ENCODE data around the gene EEPD1. TPM values are rescaled to one million over a fixed set of nuclear protein-coding genes. Genes with fewer than 3 reads are reported as not detected.
A peak's percentile ranks its signal among the peaks of the same experiment; 100 is the strongest.

The EEPD1 gene
- total and polyA plus RNA-seq, 2 donors (not counting 3 experiments of a cell fraction or from before 2014, with no cell fraction given): 0.40 to 0.42 TPM

DNA sequence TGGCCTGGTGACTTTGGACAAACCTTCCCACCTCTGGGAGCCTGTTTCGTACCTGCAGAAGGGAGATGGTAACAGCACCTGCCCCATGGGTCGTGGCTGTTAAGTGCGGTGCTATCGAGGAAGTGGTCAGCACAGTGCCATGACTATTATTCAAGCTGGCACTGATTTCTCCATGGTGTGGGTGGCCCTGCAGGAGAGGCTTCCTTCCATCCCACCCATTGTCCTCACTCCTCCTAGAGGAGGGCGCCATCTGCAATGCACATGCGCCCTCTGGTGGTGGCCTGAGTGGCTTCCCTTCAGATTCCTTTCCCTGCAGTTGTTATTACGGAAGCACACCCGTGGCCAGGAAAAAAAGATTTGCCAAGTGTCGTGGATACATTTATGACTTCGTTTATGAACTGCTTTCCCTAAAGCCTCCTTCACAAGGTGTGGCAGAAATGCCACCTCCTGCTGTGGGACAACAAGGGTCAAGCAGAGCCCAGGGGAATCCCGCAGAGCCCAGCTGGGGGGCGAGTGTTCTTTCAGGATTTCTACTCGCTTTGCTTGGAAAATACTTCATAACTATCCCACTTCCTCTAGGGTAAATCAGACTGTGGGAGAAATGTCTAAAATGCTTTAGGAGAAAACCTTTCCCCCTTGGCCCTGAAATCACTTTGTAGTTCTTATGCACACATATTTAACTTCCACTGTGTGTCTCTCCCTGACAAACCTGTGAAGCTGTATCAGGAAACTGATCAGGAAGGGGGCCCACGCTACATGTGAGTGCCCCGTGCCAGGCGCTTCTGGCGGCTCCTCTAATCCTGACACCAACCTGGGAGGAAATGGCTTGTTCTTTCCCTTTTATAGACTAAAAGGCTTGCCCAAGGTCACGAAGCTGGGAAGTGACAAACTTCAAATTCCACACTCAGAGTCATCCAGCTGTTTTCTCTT, 138.6 kb downstream of the EEPD1 start:
- H2AFZ ChIP-seq (ENCODE audit: low read depth, low read length): peak overlapping the region; percentile 81
- peak overlapping the region; percentile 57 for H3K27ac ChIP-seq (ENCODE audit: insufficient read depth, low read depth, low read length)
- no peaks in the 10 kb centered on the region for H3K27me3 ChIP-seq (ENCODE audit: control insufficient read depth in 2 of 2, insufficient read depth in 2 of 2, low read length in 2 of 2)
- no peaks in the 10 kb centered on the region for H3K79me2 ChIP-seq (ENCODE audit: control insufficient read depth, insufficient read depth, low read length)
- DNase-seq (ENCODE audit: low read depth, low spot score): peak; percentile 87
- TSS peak; percentile 73 for BruUV-seq (replicated peaks)
- FAIRE-seq: peak; percentile 91
- ChIA-PET POLR2A (no interaction called here), CTCF (interaction anchor here (0.5 to 7.2 kb wide), 28 partner anchors 10 to 492 kb away, joined by 3 to 203 read pairs (median 4); no protein-coding TSS in a partner anchor)
- peak overlapping the region; percentile 82 for H3K4me2 ChIP-seq (ENCODE audit: insufficient read depth, low read length)
- intact Hi-C loops (cut with micrococcal nuclease) (loop anchor here (1.0 to 10.0 kb wide), 8 partner anchors 28 to 597 kb away; partner anchors contain the start of genes EEPD1 and HERPUD2), dilution Hi-C loops (cut with MboI; ENCODE audit: extremely low pct_ligation_motif_present, low sequenced_read_pairs) (no loop called here)
- peaks cover 7% of the 10 kb centered on the region for H3K4me1 ChIP-seq (ENCODE audit: control insufficient read depth, extremely low read depth, insufficient read depth, low read length)
- H3K9me1 ChIP-seq (replicated peaks; ENCODE audit: control insufficient read depth, extremely low read depth, insufficient read depth, low read length): no peaks in the 10 kb centered on the region
- no peaks in the 10 kb centered on the region for H4K20me1 ChIP-seq (replicated peaks; ENCODE audit: control insufficient read depth, extremely low read depth, insufficient read depth, low read length)
- no peaks in the 10 kb centered on the region for H3K9me3 ChIP-seq (replicated peaks; ENCODE audit: control insufficient read depth, insufficient read depth, low read length)
- peak overlapping the region; percentile 63 for H3K9ac ChIP-seq (replicated peaks; ENCODE audit: extremely low read depth, insufficient read depth, low read length)
- TF ChIP-seq GATA2 (IDR thresholded peaks at IDR 0.05; ENCODE audit: insufficient read depth, insufficient read length, low read depth, low read length) (no peak), JUN (IDR thresholded peaks at IDR 0.05; ENCODE audit: borderline replicate concordance, insufficient read depth, insufficient read length, low read depth) (no peak), MYC (IDR thresholded peaks at IDR 0.05; ENCODE audit: low read depth, low read length) (no peak), POLR2AphosphoS5 (IDR thresholded peaks at IDR 0.05; ENCODE audit: insufficient read depth, low read depth, low read length) (peak; percentile 34), FOS (IDR thresholded peaks at IDR 0.05; ENCODE audit: borderline replicate concordance, insufficient read depth, low read length) (peak; percentile 20), EZH2 (IDR thresholded peaks at IDR 0.05; ENCODE audit: borderline replicate concordance, low read depth, low read length, severe bottlenecking) (no peak), POLR2A (IDR thresholded peaks at IDR 0.05; ENCODE audit: low read depth, low read length) (no peak)
- TF ChIP-seq, protein P1, sequence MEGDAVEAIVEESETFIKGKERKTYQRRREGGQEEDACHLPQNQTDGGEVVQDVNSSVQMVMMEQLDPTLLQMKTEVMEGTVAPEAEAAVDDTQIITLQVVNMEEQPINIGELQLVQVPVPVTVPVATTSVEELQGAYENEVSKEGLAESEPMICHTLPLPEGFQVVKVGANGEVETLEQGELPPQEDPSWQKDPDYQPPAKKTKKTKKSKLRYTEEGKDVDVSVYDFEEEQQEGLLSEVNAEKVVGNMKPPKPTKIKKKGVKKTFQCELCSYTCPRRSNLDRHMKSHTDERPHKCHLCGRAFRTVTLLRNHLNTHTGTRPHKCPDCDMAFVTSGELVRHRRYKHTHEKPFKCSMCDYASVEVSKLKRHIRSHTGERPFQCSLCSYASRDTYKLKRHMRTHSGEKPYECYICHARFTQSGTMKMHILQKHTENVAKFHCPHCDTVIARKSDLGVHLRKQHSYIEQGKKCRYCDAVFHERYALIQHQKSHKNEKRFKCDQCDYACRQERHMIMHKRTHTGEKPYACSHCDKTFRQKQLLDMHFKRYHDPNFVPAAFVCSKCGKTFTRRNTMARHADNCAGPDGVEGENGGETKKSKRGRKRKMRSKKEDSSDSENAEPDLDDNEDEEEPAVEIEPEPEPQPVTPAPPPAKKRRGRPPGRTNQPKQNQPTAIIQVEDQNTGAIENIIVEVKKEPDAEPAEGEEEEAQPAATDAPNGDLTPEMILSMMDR (IDR thresholded peaks at IDR 0.05; ENCODE audit: extremely low read depth in 1 of 2, insufficient read depth in 1 of 2, low read depth in 1 of 2, low read length in 2 of 2): peak; percentile 92 to 96
- TF ChIP-seq, protein P2, sequence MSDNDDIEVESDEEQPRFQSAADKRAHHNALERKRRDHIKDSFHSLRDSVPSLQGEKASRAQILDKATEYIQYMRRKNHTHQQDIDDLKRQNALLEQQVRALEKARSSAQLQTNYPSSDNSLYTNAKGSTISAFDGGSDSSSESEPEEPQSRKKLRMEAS (IDR thresholded peaks at IDR 0.05; ENCODE audit: insufficient read depth, insufficient read length): no peak
- H3K36me3 ChIP-seq (ENCODE audit: control insufficient read depth in 2 of 2, extremely low read depth in 1 of 2, insufficient read depth in 2 of 2, low read length in 2 of 2): no peaks in the 10 kb centered on the region
- H3K4me3 ChIP-seq (replicated peaks in 1 of 3; ENCODE audit: insufficient read depth in 1 of 3, low read depth in 1 of 3, low read length in 3 of 3): peak overlapping the region; percentile 10 to 51 (median 19)
